ENCODE results near the gene CRYZL1.

- TF ChIP-seq CTCF (IDR thresholded peaks at IDR 0.05), result no peak
- no peak for TF ChIP-seq POLR2A (IDR thresholded peaks at IDR 0.05)
Measured at GRCh38 chr21:33554982-33555344, 86.6 kb downstream of the CRYZL1 start.

Measured in Peyer's patch (tissue), 4 donors.